CD4-positive, CD25-positive, alpha-beta regulatory T cell (primary cell): ENCODE data around the gene ATP9B. TPM values are rescaled to one million over a fixed set of nuclear protein-coding genes. Genes with fewer than 3 reads are reported as not detected.

Source experiments
- ATAC-seq, 2 donors: fragments of 150-1000 bp; cut with Tn5 transposase; one replicate each; pipeline ENCODE4 v1.10.0; 2021; ENCODE audit warnings: low read depth in 2 of 2, moderate number of reproducible peaks in 2 of 2, moderate library complexity in 1 of 2
- DNase-seq, 3 donors: peaks; one replicate each; pipeline versions ENCODE4 v3.0.0 to v3.0.0-alpha.2; 2012 to 2022; ENCODE audit warnings: mixed read lengths in 1 of 3
- H3K27ac ChIP-seq: one replicate; pipeline ENCODE4 v1.7.0; 2013; ENCODE audit warnings: mild to moderate bottlenecking, low read length; ENCODE audit not compliant: insufficient read depth, poor library complexity, severe bottlenecking
- H3K27me3 ChIP-seq: one replicate; pipeline ENCODE4 v1.7.0; 2013; ENCODE audit warnings: low read length; ENCODE audit not compliant: control insufficient read depth, insufficient read depth
- H3K36me3 ChIP-seq: one replicate; pipeline ENCODE4 v1.7.0; 2013; ENCODE audit warnings: mild to moderate bottlenecking, low read length, moderate library complexity; ENCODE audit not compliant: control insufficient read depth, insufficient read depth
- H3K4me1 ChIP-seq: 2 replicates; pipeline ENCODE4 v1.7.0; 2013; ENCODE audit warnings: mild to moderate bottlenecking, low read length; ENCODE audit not compliant: insufficient read depth, control insufficient read depth, poor library complexity, severe bottlenecking
- H3K4me3 ChIP-seq: one replicate; pipeline ENCODE4 v1.7.0; 2013; ENCODE audit warnings: low read depth, mild to moderate bottlenecking, low read length, moderate library complexity
- H3K9me3 ChIP-seq, 2 experiments: 1 replicate in 1 of 2; 2 replicates in 1 of 2; pipeline ENCODE4 v1.7.0; 2013; ENCODE audit warnings: low read length in 2 of 2, mild to moderate bottlenecking in 1 of 2, moderate library complexity in 1 of 2; ENCODE audit not compliant: control insufficient read depth in 2 of 2
- H3K27ac Mint-ChIP-seq, 3 donors: one replicate each; pipeline ENCODE4 v1.8.0; 2020 to 2022; ENCODE audit warnings: mild to moderate bottlenecking in 3 of 3, mixed read lengths in 3 of 3, moderate library complexity in 2 of 3
- H3K27me3 Mint-ChIP-seq: one replicate; pipeline ENCODE4 v1.8.0; 2022; ENCODE audit warnings: mild to moderate bottlenecking, mixed read lengths
- H3K36me3 Mint-ChIP-seq: one replicate; pipeline ENCODE4 v1.8.0; 2020; ENCODE audit warnings: mixed read lengths
- H3K4me1 Mint-ChIP-seq, 4 donors: one replicate each; pipeline ENCODE4 v1.8.0; 2020 to 2022; ENCODE audit warnings: mixed read lengths in 4 of 4, mild to moderate bottlenecking in 1 of 4
- H3K4me3 Mint-ChIP-seq, 4 donors: one replicate each; pipeline ENCODE4 v1.8.0; 2020 to 2022; ENCODE audit warnings: mild to moderate bottlenecking in 4 of 4, mixed read lengths in 4 of 4, moderate library complexity in 3 of 4
- H3K9me3 Mint-ChIP-seq, 7 donors: one replicate each; pipeline ENCODE4 v1.8.0; 2020 to 2022; ENCODE audit warnings: mixed read lengths in 7 of 7, mild to moderate bottlenecking in 3 of 7, moderate library complexity in 2 of 7
- polyA plus RNA-seq, 4 donors: library from polyadenylated mRNA; unstranded; fragments of 300-500 nt; fragmentation: Illumina TruSeq; gene quantifications; one replicate each; pipeline ENCODE4 v1.2.3, GENCODE V29; 2021
- total RNA-seq: library from RNA; stranded (reverse); gene quantifications from one replicate; pipeline ENCODE4 v1.2.3, GENCODE V29; 2022

The ATP9B gene
- total and polyA plus RNA-seq, 5 donors from 2014 or later: 14.1 to 75.3 (median 17.6) TPM

GRCh38 chr18:79246309-79247108, 177.3 kb downstream of the ATP9B start:
- H3K36me3 Mint-ChIP-seq: no peaks in the 10 kb centered on the region
- peak overlapping the region; percentile 65 to 80 (median 69) for H3K27ac Mint-ChIP-seq
- H3K9me3 Mint-ChIP-seq: no peaks in the 10 kb centered on the region
- Histone ChIP-seq H3K9me3 (no peaks in the 10 kb centered on the region), H3K27ac (peak overlapping the region; percentile 72), H3K36me3 (no peaks in the 10 kb centered on the region), H3K4me1 (peaks cover 10% of the 10 kb centered on the region), H3K4me3 (peak overlapping the region; percentile 29), H3K27me3 (no peaks in the 10 kb centered on the region)
- ATAC-seq: peak; percentile 84 to 87
- peak overlapping the region; percentile 33 to 74 (median 70) for H3K4me3 Mint-ChIP-seq
- peak; percentile 52 to 66 (median 61) for DNase-seq
- H3K27me3 Mint-ChIP-seq: no peaks in the 10 kb centered on the region
- peaks cover 8 to 16% (median 12%) of the 10 kb centered on the region in 4 donors for H3K4me1 Mint-ChIP-seq

DNA sequence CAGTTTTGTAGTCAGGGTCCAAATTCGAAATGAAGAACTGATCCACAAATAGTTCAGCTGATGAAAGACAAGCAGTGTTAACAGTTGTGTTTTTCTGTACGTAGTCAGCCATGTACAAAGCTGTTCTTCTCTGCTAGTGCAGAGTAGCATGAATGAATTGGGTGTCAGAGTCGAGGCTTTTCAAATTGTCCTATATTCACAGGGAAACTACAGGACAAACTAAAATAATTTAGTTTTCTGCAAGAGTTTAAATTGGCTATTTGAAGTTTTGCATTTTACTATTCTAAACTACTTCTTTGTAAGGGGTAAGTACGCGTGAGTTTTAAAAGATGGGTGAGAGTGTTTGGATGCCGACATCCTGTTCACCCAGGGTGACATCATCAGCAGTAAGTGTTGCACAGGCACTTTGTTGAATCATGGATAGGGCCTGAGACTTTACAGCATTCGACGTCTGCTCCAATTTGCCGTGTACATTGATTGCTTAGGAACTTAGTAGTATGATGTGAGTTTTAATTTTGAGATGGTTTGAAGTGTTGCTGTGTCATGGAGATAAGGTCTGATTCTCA, 179.4 kb downstream of the ATP9B start:
- H3K4me3 Mint-ChIP-seq: no peak overlapping the region
- H3K27ac Mint-ChIP-seq: no peak overlapping the region
- Histone ChIP-seq H3K9me3 (no peaks in the 10 kb centered on the region), H3K4me1 (peaks cover 10% of the 10 kb centered on the region), H3K4me3 (no peak overlapping the region), H3K36me3 (peaks cover 5% of the 10 kb centered on the region), H3K27me3 (no peaks in the 10 kb centered on the region), H3K27ac (no peak overlapping the region)
- peaks cover 3% of the 10 kb centered on the region for H3K36me3 Mint-ChIP-seq
- H3K27me3 Mint-ChIP-seq: no peaks in the 10 kb centered on the region
- no peak for ATAC-seq
- H3K4me1 Mint-ChIP-seq: peaks cover 8 to 14% (median 10%) of the 10 kb centered on the region in 4 donors
- no peak for DNase-seq
- H3K9me3 Mint-ChIP-seq: no peaks in the 10 kb centered on the region

DNA sequence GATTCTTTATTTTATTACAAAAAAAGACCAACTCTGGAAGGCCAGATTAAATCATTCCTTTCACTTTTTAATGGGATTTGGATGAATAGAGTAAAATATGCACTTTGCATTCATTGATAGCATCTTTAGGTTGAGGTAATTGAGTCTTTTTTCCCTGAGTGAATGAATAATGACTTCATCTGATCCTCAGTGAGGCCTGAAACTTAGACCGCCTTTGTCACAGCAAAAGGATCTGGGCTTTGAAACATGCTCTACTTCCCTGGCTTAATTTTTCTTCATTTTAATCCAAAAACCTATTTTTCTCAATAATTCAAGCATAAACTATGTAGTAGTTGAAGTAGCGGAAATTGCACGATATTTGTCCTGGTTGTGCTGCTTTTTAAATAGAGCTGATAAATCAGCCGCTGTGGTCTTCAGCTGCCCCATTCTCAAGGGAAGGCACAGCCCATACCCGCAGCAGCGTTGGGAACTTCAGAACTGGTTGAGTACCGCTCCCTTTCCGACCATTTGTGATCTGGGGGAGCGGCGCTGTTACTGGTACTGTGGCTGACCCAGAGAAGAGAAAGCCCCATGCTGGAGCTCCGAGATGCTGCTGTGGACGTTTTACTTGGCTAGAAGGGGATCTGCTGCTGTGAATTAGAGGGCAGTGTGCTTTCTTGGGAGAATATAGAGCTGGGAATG, 181.2 kb downstream of the ATP9B start:
- Histone ChIP-seq H3K4me3 (no peak overlapping the region), H3K36me3 (peaks cover 12% of the 10 kb centered on the region), H3K9me3 (no peaks in the 10 kb centered on the region), H3K4me1 (peaks cover 6% of the 10 kb centered on the region), H3K27ac (no peak overlapping the region), H3K27me3 (no peaks in the 10 kb centered on the region)
- ATAC-seq (no peak), DNase-seq (no peak)
- H3K27me3 Mint-ChIP-seq: no peaks in the 10 kb centered on the region
- no peak overlapping the region for H3K4me3 Mint-ChIP-seq
- H3K36me3 Mint-ChIP-seq: peaks cover 15% of the 10 kb centered on the region
- H3K9me3 Mint-ChIP-seq: no peaks in the 10 kb centered on the region
- peaks cover 4 to 10% (median 8%) of the 10 kb centered on the region in 4 donors for H3K4me1 Mint-ChIP-seq
- no peak overlapping the region for H3K27ac Mint-ChIP-seq

GRCh38 chr18:79251021-79251420, 181.8 kb downstream of the ATP9B start:
- H3K36me3 Mint-ChIP-seq: peaks cover 17% of the 10 kb centered on the region
- H3K27ac Mint-ChIP-seq: no peak overlapping the region

DNA sequence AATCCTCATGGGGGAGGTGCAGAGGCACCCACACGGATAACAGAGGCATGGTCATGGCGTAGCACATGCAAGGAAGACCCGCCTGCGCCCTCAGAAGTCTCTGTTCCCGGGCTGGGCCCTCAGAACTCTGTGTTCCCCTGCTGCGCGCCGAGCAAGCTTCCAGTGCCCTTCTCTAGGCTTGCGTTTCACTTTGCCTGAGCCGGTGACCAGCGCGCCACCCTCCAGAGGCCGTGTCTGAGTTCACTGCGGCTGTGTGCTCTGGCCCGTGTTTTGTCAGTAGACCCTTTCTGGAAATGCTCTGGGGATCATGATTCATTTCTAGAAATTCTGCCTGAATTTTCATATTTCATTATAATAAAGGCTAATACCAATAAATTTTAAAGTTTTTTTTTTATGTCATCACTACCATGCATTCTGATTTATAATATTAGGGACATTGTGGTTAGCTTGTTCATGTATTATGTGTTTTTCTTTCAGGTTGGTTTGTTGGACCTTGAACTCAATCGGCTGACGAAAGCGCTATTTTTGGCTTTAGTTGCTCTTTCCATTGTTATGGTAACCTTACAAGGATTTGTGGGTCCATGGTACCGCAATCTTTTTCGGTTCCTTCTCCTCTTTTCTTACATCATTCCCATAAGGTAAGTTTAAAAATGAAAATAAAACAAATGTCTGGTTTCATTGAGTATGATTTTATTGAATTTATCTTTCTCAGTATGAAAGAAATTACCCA, 183.9 kb downstream of the ATP9B start:
- no peak overlapping the region for H3K4me3 Mint-ChIP-seq
- no peak for DNase-seq
- ATAC-seq: no peak
- Histone ChIP-seq H3K4me3 (no peak overlapping the region), H3K4me1 (no peaks in the 10 kb centered on the region), H3K36me3 (peaks cover 12% of the 10 kb centered on the region), H3K27ac (no peak overlapping the region), H3K9me3 (no peaks in the 10 kb centered on the region), H3K27me3 (no peaks in the 10 kb centered on the region)
- H3K9me3 Mint-ChIP-seq: no peaks in the 10 kb centered on the region
- no peaks in the 10 kb centered on the region for H3K27me3 Mint-ChIP-seq
- peaks cover 20% of the 10 kb centered on the region for H3K36me3 Mint-ChIP-seq
- no peak overlapping the region for H3K27ac Mint-ChIP-seq
- H3K4me1 Mint-ChIP-seq: peaks cover 0 to 11% (median 2%) of the 10 kb centered on the region in 4 donors

More at GRCh38 chr18:79251021-79251420, 181.8 kb downstream of the ATP9B start:
- H3K9me3 ChIP-seq: no peaks in the 10 kb centered on the region
- Mint-ChIP-seq H3K4me3 (no peak overlapping the region), H3K27me3 (no peaks in the 10 kb centered on the region), H3K4me1 (peaks cover 3 to 10% (median 8%) of the 10 kb centered on the region in 4 donors), H3K9me3 (no peaks in the 10 kb centered on the region)
- no peak overlapping the region for H3K4me3 ChIP-seq
- ATAC-seq: no peak
- H3K27me3 ChIP-seq: no peaks in the 10 kb centered on the region
- peaks cover 12% of the 10 kb centered on the region for H3K36me3 ChIP-seq
- no peak for DNase-seq
- no peak overlapping the region for H3K27ac ChIP-seq
- H3K4me1 ChIP-seq: peaks cover 6% of the 10 kb centered on the region

DNA sequence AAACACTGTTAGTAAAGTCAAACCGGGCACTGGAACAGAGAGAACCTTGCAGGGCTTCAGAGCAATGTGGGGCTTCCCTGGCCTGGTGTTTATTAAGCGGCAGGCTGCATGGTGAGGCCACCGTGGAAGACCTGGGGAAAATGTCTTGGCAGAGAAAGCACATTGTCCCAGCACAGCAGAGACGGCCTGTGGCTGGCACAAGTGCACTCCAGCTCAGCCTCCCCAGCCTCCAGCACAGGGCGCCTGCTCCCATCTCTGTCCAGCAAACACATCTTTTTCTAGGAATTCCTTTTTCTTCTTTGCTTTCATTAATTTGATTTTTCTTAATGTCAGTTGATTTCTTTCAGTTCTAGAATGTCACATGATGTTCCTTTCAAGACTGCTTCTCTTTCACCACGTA, 188.3 kb downstream of the ATP9B start:
- no peak overlapping the region for H3K4me3 ChIP-seq
- Mint-ChIP-seq H3K4me3 (no peak overlapping the region), H3K27ac (no peak overlapping the region)

GRCh38 chr18:79258447-79258846, 189.3 kb downstream of the ATP9B start:
- Mint-ChIP-seq H3K9me3 (no peaks in the 10 kb centered on the region), H3K4me1 (peaks cover 0 to 7% (median 0%) of the 10 kb centered on the region in 4 donors), H3K27me3 (no peaks in the 10 kb centered on the region), H3K36me3 (peaks cover 47% of the 10 kb centered on the region), H3K27ac (no peak overlapping the region), H3K4me3 (no peak overlapping the region)
- DNase-seq: no peak
- no peak overlapping the region for H3K27ac ChIP-seq
- H3K27me3 ChIP-seq: no peaks in the 10 kb centered on the region
- H3K36me3 ChIP-seq: peaks cover 12% of the 10 kb centered on the region
- ATAC-seq: no peak
- no peak overlapping the region for H3K4me3 ChIP-seq
- H3K4me1 ChIP-seq: no peaks in the 10 kb centered on the region
- H3K9me3 ChIP-seq: no peaks in the 10 kb centered on the region

More for the DNA sequence above, 188.3 kb downstream of the ATP9B start:
- H3K36me3 ChIP-seq: peaks cover 16% of the 10 kb centered on the region
- no peak for DNase-seq
- no peaks in the 10 kb centered on the region for H3K4me1 ChIP-seq
- peaks cover 45% of the 10 kb centered on the region for H3K36me3 Mint-ChIP-seq
- H3K27me3 Mint-ChIP-seq: no peaks in the 10 kb centered on the region
- H3K9me3 Mint-ChIP-seq: no peaks in the 10 kb centered on the region
- no peak overlapping the region for H3K27ac ChIP-seq
- H3K4me1 Mint-ChIP-seq: peaks cover 0 to 7% (median 0%) of the 10 kb centered on the region in 4 donors
- ATAC-seq: no peak
- no peaks in the 10 kb centered on the region for H3K9me3 ChIP-seq
- no peaks in the 10 kb centered on the region for H3K27me3 ChIP-seq
